ENCODE measurements around the gene NAGLU. TPM values are rescaled to one million over a fixed set of nuclear protein-coding genes. Genes with fewer than 3 reads are reported as not detected.
A peak's percentile ranks its signal among the peaks of the same experiment; 100 is the strongest.

The NAGLU gene
- total and polyA plus RNA-seq, 2 of the 13 experiments (the other 11 are each of a cell fraction or from before 2014, with no cell fraction given) = 28.2 to 40.1 TPM

DNA sequence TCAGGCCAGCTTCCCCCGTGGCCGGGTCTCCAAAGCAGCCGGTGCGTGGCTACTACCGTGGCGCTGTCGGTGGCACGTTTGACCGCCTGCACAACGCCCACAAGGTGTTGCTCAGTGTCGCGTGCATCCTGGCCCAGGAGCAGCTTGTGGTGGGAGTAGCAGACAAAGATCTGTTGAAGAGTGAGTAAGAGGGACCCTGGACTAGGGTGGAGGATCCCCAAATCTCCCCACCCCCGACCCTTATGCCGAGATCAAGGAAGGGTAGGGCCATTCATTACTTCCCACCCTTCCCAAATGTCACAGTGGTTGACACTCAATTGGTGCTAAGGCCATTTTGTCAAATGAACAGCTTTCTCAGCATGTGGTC lies 27.1 kb downstream of the NAGLU start:
- intact Hi-C loops (cut with micrococcal nuclease; ENCODE audit: unreplicated experiment) = no loop called here
- Histone ChIP-seq H3K4me2 (ENCODE audit: low read depth, low read length) (peak overlapping the region; percentile 82), H3K9ac (ENCODE audit: insufficient read depth, low read depth, low read length) (peak overlapping the region; percentile 94), H3K9me3 (ENCODE audit: low read length) (no peaks in the 10 kb centered on the region), H2AFZ (ENCODE audit: low read length) (no peak overlapping the region), H3K4me1 (ENCODE audit: insufficient read depth, low read length) (peaks cover 61% of the 10 kb centered on the region), H3K36me3 (replicated peaks in 1 of 2; ENCODE audit: control insufficient read depth in 1 of 2, insufficient read depth in 2 of 2, low read length in 2 of 2) (peaks cover 14 to 25% of the 10 kb centered on the region in 2 experiments), H3K27ac (ENCODE audit: extremely low read length, insufficient read depth, low read length) (peak overlapping the region; percentile 91), H3K4me3 (replicated peaks in 1 of 3; ENCODE audit: insufficient read depth in 1 of 3, low read depth in 2 of 3, low read length in 3 of 3) (peak overlapping the region; percentile 66 to 91 (median 79)), H4K20me1 (ENCODE audit: insufficient read depth, low read length) (no peaks in the 10 kb centered on the region), H3K27me3 (ENCODE audit: control insufficient read depth in 1 of 2, insufficient read depth in 2 of 2, low read length in 2 of 2) (no peaks in the 10 kb centered on the region; a peak in 1 of 5 replicates), H3K79me2 (ENCODE audit: insufficient read depth, low read length) (peaks cover 35% of the 10 kb centered on the region)
- no peak for FAIRE-seq
- POLR2A ChIA-PET = interaction anchor here (0.6 to 8.5 kb wide), 14 partner anchors 10 to 259 kb away, joined by 3 to 128 read pairs (median 9); partner anchors contain the start of genes HSD17B1, NAGLU, PLEKHH3 and PSMC3IP
- no peak for DNase-seq (ENCODE audit: low spot score)
- WGBS (ENCODE audit: low lambda C conversion rate) = 0% methylated on average over 14 of the region's 14 CpGs
- no TSS peak for BruUV-seq (replicated peaks)
- no peak for ATAC-seq
- CTCF ChIA-PET (ENCODE audit: low intra/inter-chr PET ratio, low total read pairs) = interaction anchor here (1.1 kb wide), 1 partner anchor 14 kb away, joined by 3 read pairs; the partner anchor contains the start of gene PSMC3IP
- in situ Hi-C loops (cut with HindIII; ENCODE audit: extremely low pct_ligation_motif_present, low pct_unique_long_range_greater_than_20kb) = no loop called here
- TF ChIP-seq SNAI1 (CRISPR knock-in tag; IDR thresholded peaks at IDR 0.05; ENCODE audit: borderline replicate concordance) (no peak), ZNF33B (CRISPR knock-in tag; IDR thresholded peaks at IDR 0.05) (no peak), ZNF335 (CRISPR knock-in tag; IDR thresholded peaks at IDR 0.05) (no peak), ZNF282 (IDR thresholded peaks at IDR 0.05; ENCODE audit: partially characterized antibody) (no peak), POGK (CRISPR knock-in tag; conservative IDR thresholded peaks at IDR 0.05) (no peak), ZNF468 (CRISPR knock-in tag; IDR thresholded peaks at IDR 0.05) (0 out of 2 replicates have a peak, but pooled peaks have one; percentile 23), MAX (IDR thresholded peaks at IDR 0.05) (0 out of 2 replicates have a peak, but pooled peaks have one; percentile 1), KMT2B (CRISPR knock-in tag; IDR thresholded peaks at IDR 0.05) (no peak), ZNF549 (CRISPR knock-in tag; IDR thresholded peaks at IDR 0.05) (no peak), ARNT (IDR thresholded peaks at IDR 0.05) (no peak), ZNF776 (CRISPR knock-in tag; IDR thresholded peaks at IDR 0.05) (no peak), ZNF772 (CRISPR knock-in tag; IDR thresholded peaks at IDR 0.05) (no peak), CHD2 (IDR thresholded peaks at IDR 0.05; ENCODE audit: low read depth, low read length) (no peak), MTA3 (CRISPR knock-in tag; IDR thresholded peaks at IDR 0.05) (no peak), ZSCAN31 (CRISPR knock-in tag; IDR thresholded peaks at IDR 0.05; ENCODE audit: low read depth) (peak; percentile 39), KDM1A (CRISPR knock-in tag; IDR thresholded peaks at IDR 0.05) (no peak), MYC (CRISPR knock-in tag; IDR thresholded peaks at IDR 0.05; ENCODE audit: borderline replicate concordance) (no peak), FLYWCH1 (CRISPR knock-in tag; IDR thresholded peaks at IDR 0.05) (no peak), ZNF782 (CRISPR knock-in tag; IDR thresholded peaks at IDR 0.05; ENCODE audit: borderline replicate concordance) (no peak), BORCS8-MEF2B (CRISPR knock-in tag; IDR thresholded peaks at IDR 0.05) (no peak), MEF2D (CRISPR knock-in tag; IDR thresholded peaks at IDR 0.05) (no peak), SAP130 (CRISPR knock-in tag; IDR thresholded peaks at IDR 0.05; ENCODE audit: low read depth) (0 out of 2 replicates have a peak, but pooled peaks have one; percentile 11), POLR2A (IDR thresholded peaks at IDR 0.05; ENCODE audit: insufficient read depth in 1 of 2, low read depth in 2 of 2, low read length in 2 of 2) (no peak), TSC22D2 (CRISPR knock-in tag; IDR thresholded peaks at IDR 0.05; ENCODE audit: borderline replicate concordance) (no peak; the same call in 1 of the 2 replicates), HES4 (CRISPR knock-in tag; IDR thresholded peaks at IDR 0.05; ENCODE audit: borderline replicate concordance) (no peak), SAFB2 (CRISPR knock-in tag; IDR thresholded peaks at IDR 0.05; ENCODE audit: borderline replicate concordance, low read depth) (no peak)
- TF ChIP-seq, protein P1, sequence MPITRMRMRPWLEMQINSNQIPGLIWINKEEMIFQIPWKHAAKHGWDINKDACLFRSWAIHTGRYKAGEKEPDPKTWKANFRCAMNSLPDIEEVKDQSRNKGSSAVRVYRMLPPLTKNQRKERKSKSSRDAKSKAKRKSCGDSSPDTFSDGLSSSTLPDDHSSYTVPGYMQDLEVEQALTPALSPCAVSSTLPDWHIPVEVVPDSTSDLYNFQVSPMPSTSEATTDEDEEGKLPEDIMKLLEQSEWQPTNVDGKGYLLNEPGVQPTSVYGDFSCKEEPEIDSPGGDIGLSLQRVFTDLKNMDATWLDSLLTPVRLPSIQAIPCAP (CRISPR knock-in tag; IDR thresholded peaks at IDR 0.05; ENCODE audit: low read depth) = no peak

Data from HepG2 (cell line).